NCI-H2081 treated with DMSO at 0.1 percent for 48 hours (cell line): ENCODE results near the gene INTS1.

Source experiments
- DNase-seq: peaks from one replicate; lab custom pipeline; 2025; lab: John Stamatoyannopoulos, UW

Gene INTS1

DNA sequence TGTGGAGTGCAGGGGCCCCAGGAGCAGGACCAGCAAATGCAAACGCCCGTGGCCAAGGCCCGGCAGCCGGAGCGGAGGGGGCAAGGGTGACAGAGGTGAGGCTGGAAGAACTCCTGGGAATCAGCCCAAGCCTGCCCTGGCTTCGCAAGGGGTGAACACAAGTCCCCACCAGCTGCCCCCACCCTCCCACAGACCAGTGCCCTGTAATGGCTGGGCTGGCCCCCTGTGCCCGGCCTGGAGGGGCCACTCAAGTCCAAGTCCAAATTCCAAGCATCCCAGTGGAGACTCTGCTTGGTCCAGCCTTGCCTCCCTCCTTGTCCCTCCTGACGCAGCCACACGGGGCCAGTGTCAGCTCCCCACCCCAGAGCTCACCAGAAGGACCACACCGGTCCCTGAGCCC lies 73.0 kb downstream of the INTS1 start:
- no peak for DNase-seq

DNA sequence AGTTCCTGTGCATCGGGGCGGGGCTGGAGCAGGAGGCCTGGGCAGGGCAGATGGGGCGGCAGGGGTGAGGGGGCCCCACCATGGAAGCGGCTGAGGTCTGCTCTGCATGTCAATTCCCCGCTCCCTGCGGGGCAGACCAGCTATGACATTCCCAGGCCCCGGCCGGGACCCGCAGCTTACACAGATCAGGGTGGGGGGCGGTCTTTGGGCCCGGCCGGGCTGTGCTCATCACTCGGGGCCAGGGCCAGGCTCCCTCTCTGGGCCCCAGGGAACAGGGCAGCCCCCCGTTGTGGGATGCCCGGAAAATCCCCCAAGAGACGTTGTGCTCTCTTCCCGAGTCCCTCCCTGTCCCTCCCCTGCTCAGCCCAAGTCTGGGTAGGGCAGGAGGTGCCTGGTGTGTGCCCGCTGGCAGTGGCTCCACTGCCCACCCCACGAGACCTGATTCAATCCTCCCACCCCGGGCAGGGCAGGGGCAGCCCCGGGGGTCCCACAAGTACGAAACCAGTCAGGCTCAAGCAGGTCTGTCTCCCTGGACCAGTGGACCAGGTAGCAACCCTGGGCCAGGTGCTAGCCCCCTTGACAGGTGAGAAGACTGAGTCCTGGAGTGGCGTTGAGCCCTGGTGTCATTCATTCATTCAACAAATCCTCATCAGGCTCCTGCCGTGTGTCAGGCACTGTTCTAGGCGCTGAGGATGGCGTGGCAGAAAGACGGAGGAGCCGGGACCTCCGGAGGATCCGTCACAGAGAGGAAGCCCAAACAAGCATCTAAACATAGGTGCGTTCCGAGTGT lies 73.9 kb downstream of the INTS1 start:
- no peak for DNase-seq

DNA sequence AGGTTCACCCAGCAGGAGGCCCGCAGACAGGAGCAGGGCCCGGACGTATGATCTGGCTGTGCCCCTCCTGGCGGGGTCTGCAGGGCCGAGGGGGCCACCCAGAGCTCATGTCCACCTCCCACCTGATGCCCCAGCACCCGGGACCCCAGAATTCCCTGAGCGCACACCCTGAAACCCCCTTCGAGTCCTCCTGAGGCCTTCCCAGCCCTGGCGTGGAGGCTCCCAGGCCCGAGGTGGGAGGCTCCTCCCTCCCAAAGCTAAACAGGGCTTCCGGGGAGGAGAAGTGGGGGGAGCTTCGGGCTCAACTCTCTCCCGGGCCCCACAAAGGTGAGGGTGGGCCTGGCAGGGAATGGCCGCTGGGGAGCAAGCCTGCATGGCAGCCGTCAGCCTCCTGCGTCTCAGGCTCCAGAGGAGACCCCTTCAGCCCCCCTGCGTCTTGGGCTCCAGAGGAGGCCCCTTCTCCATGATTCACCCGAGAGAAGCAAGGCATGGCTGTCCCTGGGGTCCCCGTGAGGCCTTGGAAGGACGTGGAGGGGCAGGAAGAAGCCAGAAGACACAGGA lies 75.2 kb downstream of the INTS1 start:
- no peak for DNase-seq

DNA sequence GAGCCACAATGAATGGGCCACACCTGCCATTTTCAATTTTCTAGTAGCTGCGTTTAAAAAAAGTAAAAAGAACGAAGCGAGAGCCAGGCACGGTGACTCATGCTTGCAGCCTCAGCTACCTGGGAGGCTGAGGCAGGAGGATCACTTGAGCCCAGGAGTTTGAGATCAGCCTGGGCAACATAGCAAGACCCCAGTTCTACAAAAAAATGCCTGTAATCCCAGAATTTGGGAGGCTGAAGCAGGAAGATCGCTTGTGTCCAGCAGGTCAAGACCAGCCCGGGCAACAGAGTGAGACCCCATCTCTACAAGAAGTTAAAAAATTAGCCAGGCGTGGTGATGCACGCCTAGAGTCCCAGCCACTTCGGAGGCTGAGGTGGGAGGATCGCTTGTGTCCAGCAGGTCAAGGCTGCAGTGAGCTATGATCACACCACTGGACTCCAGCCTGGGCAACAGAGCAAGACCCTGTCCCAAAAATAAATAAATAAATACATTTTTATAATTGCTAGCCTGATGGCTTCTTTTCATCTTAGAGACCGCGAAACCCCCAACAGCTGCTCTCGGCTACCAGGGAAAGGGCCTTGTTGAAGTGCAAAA lies 77.0 kb downstream of the INTS1 start:
- DNase-seq = no peak

DNA sequence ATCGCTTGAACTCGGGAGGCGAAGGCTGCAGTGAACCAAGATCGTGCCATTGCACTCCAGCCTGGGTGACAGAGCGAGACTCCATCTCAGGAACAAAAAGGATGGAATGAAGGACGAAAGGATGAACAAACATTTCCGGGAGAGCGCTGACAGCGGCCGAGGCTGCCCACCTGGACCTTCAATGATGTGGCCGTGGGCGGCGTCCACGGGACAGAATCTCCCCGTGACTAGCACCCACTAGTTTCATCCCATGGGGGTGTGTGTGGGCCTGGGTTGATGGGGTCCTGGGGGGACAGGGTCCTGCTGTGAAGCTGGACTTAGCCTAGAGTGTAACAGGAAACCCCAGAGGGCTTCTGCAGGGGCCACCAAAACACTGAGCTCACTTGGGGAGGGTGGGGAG lies 77.7 kb downstream of the INTS1 start:
- no peak for DNase-seq

DNA sequence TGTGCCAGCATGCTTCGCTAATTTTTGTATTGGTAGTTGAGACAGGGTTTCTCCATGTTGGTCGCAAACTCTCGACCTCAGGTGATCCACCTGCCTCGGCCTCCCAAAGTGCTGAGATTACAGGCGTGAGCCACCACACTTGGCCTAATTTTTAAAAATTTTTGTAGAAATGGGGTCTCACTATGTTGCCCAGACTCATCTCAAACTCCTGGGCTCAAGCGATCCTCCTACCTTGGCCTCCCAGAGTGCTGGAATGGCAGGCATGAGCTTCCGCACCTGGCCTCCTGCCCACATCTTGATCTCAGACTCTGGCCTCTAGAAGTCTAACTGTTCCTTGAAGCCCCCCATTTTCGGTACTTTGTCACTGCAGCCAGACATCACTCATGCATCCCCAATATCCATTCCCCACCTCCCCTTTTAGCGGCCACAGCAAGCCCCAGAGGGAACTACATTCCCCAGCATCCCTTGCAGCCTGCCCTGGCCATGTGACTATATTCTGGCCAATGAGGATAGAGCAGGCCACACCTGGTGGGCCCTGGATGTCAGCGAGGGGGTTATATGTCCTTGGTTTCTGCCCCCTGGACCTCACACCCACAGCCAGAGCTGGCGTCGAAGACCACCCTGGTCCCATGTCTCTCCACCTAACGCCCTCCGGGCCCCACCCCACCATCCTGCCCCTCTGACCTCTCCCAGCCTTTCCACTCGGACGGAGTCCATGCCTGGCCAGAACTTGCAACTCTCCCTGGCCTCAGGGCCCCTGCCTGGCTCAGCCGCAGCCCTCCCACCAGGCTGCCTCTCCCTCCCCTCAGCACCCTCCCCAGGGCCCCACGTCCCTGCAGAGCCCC lies 78.7 kb downstream of the INTS1 start:
- DNase-seq = no peak

DNA sequence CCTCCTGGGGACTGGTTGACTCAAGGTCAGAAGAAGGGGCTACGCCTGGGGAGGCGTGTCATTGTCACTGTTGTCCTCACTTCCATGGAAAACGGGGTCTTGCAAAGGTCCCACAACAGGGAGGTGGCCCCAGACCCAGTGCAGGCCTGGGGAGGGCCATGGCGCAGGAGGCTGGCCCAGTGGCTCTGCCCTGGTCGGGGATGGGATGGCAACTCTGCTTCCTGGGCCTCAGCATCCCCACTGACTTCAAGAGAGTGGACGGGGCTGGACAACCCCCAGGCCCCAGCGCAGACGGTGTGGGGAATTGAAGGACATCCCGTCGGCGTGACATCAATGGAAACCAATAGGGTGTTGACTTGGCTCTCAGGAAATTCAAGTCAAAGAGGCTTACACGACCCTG lies 80.1 kb downstream of the INTS1 start:
- no peak for DNase-seq

DNA sequence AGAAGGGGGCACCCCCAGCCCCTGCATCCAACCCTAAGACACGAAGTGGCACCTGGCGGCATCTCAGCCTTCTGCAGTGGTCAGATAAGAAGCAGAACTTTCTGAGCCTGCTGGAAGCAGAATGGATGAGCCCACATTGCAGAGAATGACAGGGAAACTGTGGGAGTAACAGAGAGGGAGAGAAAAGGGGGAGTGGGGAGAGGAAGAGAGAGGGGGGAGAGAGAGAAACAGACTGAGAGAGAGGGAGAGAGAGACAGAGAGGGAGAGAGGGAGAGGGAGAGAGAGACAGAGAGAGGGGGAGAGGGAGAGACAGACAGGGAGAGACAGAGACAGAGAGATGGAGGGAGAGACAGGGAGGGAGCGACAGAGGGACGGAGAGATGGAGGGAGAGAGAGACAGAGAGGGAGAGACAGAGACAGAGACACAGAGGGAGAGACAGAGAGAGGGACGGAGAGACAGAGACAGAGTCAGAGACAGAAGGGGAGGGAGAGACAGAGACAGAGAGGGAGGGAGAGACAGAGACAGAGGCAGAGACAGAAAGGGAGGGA lies 80.9 kb downstream of the INTS1 start:
- DNase-seq = no peak

DNA sequence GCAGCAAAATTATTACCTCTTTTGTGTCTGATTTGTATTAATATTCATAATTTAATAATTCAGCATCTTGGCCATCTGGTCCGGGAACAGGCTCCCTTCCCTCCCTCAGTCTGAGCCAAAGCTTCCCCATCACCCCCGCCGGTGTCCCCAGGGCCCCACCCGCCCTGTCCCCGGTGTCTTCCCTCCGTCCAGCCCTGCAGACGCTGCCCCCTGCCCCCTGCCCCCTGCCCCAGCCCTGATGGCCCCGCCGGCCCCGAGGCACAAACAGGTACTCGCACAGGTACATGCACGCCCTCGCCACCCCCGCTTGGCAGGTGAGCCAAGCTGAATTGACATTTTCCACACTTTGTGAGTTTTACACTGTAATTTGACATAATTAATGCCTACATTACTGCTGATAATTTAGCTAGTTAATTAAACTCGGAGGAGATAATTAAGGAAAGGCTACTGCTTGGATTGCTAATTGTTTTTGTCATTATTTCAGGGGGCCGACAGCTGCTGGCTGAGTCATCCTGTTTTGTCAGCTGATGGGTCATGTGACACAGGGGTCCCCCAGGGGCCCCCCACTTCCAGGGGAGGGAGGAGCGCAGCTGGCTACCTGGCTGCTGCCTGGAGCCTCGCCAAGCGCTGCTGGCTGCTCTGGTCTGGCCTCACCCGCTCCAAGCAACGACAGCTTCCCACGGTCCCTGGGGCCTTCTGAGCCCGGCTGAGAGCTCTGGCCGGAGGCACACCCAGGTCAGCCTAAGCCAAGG lies 81.5 kb downstream of the INTS1 start:
- peak; percentile 83 for DNase-seq

DNA sequence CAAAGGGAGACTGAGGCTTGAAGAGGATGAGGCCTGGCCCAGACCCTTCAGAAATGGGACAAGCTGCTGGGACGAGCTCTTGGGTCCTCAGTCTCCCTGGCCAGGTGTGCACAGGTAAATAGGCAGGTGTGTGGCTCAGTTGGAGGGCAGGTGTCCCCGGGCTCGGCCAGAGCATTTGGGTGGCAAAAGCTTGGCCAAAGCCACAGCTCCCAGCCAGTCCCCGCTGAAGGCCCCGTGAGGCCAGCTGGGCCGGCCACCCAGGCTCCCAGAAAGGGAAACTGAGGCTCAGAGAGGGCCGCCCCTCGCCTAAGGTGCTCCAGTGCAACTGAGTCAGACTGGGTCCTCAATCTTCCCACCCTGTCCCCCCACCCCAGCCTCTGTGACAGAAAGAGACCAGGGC lies 82.2 kb downstream of the INTS1 start:
- no peak for DNase-seq

DNA sequence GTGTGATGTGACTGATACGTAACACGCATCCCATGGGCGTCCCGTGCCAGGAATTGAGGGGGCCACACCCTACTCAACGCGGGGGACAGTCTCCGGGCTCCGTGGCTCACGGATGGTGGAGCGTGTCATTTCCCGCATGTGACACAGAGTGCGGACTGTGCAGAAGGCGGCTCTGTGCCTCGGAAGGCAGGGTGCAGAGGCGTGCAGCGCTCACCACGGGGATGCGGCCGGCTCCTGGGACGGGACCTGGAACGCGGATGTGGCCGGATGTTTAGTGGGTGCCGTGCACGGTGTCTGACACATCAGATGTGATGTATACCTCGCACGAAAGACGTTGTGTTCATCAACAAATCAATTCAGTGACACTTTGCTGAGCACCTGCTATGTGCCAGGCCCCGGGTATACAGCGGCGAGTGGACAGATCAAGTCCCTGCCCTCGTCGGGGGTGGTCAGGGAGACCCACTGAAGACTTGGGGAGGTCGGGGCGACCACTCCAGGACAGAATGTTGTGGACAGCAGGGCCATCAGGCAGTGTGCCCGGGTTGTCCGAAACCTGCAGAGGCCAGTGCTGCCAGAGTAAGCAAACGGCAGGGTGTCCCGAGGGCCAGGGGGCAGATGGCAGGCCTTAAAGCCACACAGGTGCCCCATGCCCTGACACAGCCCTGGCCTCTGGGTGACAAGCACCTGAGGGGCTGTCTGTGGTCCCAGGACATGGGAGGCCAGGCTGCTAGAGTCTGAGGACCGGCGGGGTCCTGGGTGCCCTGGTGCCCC lies 83.0 kb downstream of the INTS1 start:
- no peak for DNase-seq
